Hematopoietic multipotent progenitor cell treated with erythropoietin and hydrocortisone succinate and interleukin-3 and kit ligand, for 6 days (in vitro differentiated cells): ENCODE data around the gene PCBP3.
A peak's percentile ranks its signal among the peaks of the same experiment; 100 is the strongest.

Experiments
- DNase-seq: peaks from one replicate; pipeline ENCODE4 v3.0.0-alpha.2; 2015

PCBP3 gene

DNA sequence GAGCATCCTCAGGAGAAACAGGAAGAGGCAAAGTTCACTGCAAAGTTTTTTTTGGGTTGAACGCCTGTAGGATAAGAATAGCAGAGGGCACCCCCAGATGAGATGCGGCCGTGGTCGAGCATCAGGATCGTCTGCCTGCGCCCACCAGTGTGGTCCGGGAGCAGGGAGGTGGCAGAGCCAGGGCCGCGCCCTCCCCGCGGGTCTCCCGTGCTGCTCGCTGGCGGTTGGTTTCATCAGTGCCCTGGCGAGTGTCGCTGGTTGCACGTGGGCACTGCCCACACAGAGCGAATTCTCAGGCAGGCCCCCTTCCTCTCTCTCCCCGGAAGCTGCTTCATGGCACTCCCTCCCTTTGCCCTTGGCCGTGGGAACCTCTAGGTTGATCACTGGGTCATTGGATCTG lies 120.0 kb downstream of the PCBP3 start:
- no peak for DNase-seq

DNA sequence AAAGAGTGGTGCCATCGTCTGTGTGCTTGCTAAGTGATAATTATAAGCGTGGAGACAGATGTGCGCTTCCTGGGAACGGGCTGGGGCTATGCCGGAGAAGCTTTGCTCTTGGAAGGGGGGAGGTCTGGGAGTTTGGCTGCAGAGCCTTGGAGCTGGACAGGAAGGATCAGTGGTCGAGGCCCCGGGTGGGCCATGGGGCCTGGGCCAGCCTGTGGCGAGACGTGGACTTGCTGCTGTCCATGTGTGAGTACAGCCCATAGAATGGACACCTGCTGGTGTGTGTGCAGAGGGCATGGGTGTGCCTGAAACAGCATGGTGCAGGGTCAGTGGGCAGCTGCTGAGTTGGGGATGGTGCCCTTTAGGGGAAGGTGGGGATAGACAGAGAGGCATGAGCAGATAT lies 121.3 kb downstream of the PCBP3 start:
- no peak for DNase-seq

DNA sequence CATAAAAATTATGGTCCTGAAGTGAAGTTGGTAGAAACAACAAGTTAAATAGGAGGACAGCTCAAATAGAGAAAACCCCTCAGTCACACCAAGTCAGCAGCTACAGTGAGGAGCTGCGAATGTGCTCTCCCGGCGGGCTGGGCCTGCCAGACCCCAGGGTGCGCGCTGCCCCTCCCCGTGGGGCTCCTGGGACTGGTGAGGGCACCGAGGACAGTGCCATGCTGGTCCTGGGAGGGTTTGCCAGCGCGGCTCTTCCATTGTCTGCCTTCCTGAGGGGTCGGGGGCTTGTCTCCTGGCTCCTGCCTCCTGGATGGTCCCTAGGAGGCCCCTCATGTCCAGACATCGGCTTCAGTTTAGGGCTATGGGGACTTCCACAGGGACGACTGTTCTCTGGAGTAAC lies 121.8 kb downstream of the PCBP3 start:
- DNase-seq: no peak

DNA sequence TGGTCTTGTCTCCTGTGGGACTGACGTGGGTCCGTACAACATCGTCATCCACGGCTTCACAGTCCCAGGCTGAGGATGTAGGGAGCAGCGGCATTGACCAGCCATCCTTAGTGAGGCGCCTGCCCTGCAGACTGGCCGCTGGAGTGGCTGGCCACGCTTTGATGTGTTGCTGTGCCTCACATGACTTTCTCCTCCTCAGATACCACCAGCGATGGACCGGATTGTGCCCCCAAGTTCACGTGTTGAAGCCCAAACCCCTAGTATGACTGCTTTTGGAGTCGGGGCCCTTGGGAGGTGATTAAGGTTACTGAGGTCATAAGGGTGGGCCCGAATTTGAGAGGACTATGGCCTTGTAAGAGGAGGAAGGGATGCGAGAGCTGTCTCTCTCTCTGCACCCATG lies 122.5 kb downstream of the PCBP3 start:
- DNase-seq: no peak

DNA sequence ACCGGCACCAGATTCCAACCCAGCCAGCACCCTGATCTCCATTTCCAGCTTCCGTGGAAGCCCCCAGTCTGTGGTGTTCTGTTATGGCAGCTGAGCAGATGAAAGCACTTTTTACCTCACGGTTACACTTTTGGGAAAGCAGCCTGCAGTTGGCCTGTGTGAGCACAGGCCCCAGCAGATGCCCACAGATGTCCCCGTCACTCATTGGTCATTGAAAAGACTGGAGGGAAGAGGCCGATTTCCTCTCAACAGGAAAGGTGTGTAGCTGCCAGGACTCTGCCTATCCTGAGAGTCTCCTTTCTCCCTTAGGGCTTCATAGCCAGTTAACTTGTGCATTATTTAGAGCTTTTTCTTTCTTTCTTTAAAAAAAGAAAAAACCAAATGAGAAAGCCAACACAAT lies 123.0 kb downstream of the PCBP3 start:
- DNase-seq: no peak

DNA sequence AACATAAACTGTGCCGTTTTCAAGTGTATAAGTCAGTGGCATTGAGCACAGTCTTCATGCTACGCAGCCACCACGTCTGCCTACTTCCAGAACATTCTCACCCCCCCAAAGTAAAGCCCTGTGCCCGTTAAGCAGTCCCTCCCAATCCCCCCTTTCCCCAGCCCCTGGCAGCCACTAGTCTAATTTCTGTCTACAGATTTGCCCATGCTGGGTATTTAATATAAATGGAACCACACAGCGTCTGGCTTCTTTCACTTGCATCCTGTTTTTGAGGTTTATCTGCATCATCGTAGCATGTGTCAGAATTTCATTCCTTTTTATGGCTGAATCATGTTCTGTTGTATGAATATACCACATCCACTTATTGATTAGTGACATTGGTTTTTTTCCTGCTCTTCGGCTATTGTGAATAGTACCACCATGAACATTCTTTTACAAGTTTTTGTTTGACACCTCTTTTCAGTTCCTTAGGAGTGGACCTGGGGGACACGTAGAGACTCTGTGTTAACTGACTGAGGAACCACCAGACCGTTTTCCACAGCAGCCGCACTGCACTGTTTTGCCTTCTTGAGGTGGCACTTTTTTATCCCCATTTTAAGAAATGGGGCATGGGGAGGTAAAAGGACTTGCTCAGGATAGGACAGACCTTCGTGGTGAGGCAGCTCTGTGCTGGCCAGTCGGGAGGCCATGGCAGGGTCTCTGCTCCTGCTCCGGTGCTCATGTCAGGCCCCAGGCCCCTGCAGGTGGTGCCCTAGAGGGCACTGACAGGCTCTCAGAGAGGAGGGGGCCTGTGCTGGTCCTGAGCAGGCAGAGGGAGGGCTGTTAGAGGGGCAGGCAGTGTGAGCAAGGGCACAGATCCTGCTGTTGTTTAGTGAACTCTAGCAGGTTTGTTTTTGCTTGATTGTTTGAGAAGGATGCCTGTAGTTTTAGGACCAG lies 123.8 kb downstream of the PCBP3 start:
- no peak for DNase-seq

GRCh38 chr21:45768011-45768739 lies 124.7 kb downstream of the PCBP3 start:
- no peak for DNase-seq

- peak; percentile 1 for DNase-seq
Measured at GRCh38 chr21:45768740-45769048, 125.2 kb downstream of the PCBP3 start.

DNA sequence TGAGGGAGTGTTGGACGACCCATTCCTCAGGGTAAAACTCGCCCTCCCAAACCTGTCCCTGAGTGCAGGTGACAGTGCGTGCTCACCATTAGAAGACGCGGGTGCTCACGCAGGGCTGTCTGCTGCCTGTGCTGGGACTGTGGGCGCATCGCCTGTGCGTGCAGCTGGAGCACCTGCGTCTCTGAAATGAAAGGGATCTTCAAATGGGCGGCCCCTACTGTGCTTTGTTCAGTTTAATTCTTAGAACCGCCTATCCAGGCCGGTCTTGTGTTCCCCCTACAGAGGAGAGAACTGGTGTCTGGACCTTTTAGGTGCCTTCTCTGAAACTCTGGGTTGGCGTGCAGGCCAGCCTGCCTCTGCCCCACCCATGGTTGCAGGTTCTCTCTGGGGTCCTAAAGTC lies 125.8 kb downstream of the PCBP3 start:
- DNase-seq: no peak

DNA sequence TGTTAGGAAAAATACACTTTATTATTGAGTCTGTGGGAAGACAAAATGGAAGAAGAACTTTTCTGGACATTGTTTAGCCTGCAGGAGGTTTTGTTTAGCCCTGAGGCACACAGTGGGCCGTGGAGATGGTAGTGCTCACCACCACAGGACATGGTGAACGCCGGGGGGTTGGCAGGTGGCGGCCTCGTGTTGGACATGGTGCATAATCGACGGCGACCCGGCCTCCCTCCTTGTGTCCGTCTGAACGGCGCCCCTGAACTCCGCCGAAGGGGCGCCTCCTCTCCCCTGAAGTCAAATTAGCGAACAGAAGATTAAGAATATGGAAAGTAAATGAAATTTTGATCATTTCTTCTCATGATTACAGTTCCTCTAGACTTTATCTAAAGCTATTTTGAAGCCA lies 126.4 kb downstream of the PCBP3 start:
- no peak for DNase-seq

GRCh38 chr21:45772180-45772579 lies 128.7 kb downstream of the PCBP3 start:
- DNase-seq: no peak

- DNase-seq: peak; percentile 1
Measured at GRCh38 chr21:45774291-45774690, 130.8 kb downstream of the PCBP3 start.

- DNase-seq: no peak
Measured at GRCh38 chr21:45776971-45777370, 133.4 kb downstream of the PCBP3 start.

DNA sequence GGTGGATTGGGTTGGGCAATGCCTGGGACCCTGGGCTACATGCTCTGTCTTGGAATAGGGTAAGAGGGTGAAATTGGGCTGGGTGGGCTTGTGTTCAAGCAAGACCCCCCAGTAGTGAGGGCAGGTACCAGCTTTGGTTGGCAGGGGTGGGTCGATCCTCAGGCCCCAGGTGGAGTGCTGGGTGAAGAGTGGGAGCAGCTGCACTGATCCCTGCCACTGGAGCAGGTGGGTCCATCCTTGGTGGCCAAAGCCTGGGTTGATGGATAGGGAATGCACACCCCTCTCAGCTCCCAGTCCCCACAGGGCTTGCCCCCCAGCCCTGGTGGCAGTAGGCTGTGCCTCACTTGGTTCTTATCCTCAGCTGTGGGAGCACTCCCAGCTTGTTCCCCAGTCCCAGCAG lies 135.2 kb downstream of the PCBP3 start:
- no peak for DNase-seq

DNA sequence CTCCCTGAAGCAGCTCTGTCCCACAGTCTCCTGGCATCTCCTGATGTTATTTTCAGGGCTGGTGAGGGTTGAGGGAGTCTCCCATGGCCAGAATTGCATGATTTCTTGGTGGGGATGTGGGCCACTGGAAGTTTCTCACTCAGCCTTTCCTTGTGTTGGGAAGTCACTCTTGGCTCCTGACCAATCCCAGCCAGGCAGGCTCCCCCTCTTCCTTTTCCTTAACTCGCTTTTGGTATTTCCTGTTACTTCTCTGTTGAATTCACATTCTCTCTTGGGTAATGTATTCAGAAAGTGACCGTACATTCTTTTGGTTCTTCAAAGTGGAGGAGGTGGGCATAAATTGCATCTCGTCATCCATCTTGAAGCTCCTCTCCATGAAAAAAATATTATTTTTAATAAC lies 135.7 kb downstream of the PCBP3 start:
- no peak for DNase-seq

DNA sequence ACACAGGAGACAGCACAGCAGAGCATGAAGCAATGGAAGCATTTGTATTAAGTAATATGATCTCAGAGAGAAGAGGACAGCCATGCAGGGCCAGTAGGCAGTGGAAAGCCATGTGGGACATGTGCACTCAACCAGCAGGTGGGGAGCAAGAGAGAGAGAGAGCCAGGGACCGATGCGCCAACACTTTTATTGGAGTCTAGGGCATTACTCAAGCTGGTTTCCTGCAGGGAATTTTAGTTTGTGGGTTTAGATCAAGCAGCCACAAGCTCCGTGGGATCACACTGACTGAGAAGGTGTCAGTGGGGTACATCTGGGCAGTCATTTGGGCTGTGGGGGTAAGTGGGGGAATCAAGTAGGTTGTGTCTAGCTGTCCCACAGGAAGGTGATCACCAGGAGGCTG lies 137.1 kb downstream of the PCBP3 start:
- no peak for DNase-seq

- no peak for DNase-seq
Measured at GRCh38 chr21:45781741-45782140, 138.2 kb downstream of the PCBP3 start.

DNA sequence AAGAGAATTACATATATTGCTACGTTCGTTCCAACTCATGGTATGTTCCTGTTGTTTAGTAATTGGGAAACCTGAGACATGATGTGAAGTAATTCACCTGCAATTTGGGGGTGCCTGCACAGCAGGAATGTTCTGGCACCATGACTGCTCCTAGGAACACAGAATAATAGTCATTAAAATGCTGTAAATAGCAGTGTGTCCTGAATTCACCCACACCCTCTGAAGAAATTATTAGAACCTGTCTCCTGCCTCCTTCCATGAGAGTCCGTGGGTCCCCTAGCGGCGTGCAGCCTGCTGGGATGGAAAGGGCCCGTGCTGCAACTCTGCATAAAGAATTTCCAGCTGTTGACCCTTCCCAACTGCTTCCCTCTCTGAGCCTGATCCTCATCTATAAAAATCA lies 143.1 kb downstream of the PCBP3 start:
- DNase-seq: no peak

DNA sequence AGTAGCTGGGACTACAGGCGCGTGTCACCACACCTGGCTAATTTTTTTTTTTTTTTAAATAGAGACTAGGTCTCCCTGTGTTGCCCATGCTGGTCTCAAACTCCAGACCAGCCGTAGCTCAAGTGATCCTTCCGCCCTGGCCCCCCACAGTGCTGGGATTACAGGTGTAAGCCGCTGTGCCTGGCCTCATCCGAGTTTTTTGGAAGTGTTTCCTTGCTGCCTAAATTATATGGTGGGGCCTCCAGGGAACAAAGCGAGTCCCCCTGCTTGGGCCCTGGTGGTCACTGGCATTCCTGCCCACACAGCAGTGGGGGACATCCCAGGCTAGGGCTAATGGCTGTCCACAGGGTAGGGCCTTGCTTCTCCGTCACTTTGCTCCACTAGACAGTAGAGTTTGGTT lies 143.8 kb downstream of the PCBP3 start:
- DNase-seq: no peak

DNA sequence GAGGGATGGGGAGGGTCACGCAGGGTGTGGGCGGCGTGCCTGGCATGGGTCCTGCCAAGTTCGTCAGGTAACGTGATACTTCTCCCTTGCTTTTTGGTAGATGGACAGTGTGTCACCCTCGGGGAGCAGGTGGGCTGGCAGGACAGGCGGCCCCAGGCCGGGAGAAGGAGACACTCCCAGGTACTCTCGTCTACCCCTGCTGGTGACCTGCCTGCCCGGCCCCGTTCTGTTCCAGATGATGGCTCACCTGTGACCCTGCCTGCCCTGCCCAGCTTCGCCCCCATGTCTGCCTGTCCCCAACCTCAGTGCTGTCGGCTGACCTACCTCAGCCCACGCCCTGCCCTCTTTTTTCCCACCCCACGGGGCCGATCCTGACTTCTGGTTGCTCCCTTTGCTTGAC lies 144.7 kb downstream of the PCBP3 start:
- DNase-seq: no peak

DNA sequence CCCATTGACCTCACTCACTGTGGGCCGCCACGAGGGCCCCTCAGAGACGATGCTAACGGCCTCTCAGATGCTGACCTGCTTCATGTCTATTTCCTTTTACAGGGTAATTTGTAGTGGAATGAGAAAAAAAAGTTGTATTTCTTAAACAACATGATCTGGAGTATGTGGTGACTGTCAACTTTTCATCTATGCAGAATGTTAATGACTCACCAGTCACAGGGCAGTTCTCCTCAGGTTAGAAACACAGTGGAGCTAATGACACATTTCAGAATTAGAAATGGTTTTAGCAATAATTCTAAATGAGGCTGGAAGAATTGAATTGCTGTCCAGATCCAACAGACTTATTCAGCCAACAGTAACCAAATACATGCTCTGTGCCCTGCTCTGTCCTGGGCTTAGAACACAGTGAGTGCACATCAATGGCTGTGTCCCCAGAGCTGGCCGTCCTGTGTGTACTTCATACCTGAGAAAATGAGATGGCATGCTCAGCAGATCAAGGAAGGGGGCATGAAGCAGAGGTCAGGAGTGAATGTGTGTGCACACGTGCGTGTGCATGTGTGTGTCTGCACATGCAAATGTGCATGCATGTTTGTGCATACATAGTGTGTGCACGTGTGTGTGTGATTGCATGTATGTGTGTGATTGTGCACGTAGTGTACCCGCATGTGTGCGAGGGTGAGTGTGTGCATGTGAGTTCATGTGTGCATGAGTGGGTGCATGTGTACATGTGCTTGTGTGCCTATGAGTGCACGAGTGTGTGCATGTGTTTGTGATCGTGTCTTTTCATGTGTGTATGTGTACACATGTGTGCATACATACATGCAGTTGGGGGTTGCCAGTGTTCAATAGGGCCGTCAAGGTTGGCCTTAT lies 145.3 kb downstream of the PCBP3 start:
- DNase-seq: no peak

DNA sequence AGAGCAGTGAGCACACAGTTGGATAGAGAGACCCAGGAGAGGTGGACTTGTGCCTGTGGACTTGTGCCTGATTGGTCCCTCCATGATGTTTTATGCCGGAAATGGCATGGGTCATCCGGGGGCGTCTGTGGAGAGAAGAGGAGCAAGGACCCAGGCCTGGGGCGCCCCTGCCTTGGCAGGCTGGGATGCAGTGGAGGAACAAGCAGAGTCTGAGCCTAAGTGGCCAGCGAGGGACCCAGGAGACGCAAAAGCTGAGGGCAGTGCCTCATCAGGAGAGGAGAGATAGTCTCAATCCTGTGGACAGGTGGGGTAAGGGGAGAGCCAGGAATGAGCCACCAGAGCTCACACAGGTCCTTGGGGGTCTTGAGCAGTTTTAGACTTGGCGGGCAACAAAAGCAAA lies 146.9 kb downstream of the PCBP3 start:
- DNase-seq: no peak

DNA sequence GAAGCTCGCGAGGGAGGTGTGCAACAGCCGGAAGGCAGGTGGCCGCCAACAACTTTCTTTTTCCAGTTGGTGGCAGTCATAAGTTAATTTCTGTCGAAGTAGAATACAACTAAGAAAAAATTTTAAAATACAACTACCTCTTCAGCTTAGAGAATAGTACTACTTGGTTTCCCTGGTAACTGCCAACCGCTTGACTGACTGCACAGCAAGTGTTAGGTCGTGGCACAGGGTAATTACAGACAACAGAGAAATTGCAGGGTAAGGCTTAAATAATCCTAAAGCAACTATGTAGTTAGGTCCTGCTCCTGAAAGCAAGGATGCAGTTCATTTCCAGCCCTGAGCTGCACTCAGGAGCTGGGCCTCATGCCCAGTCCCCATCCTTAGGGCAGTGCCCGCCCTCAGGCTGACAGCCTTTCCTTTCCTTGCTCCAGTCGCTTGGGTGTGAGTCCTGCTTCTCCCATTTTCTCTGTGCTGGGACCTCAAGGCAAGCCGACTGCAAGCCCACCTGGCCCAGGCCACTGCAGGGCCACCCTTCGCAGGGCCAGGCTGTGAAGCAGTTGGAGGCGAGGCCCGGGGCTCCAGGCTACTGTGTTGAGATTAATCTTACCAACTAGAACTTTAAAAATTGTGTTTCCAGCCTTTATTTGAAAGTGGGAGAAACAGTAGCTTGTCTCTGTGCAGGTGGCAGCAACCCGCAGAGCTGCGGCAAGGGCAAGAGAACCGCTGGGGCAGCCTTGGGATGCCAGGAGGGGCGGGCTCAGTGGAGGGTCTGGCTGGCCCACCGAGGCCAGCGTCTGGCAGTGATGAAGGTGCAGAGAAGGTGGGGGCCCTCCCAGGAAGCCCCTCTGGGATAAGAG lies 148.3 kb downstream of the PCBP3 start:
- no peak for DNase-seq
